HEK293T (cell line): ENCODE results near the gene PDZD2.

Experiments
- BHLHE40 ChIP-seq: fragments of 450-650 bp; IDR thresholded peaks from 2 replicates; pipeline ENCODE4 v1.6.1; 2016; ENCODE audit warnings: mild to moderate bottlenecking, moderate library complexity, borderline replicate concordance
- FOXA1 ChIP-seq: fragments of 450-650 bp; IDR thresholded peaks from 2 replicates; pipeline ENCODE4 v1.6.1; 2016; ENCODE audit warnings: mild to moderate bottlenecking
- L3MBTL2 ChIP-seq: fragments of 450-650 bp; conservative IDR thresholded peaks from 2 replicates; pipeline ENCODE4 v1.6.1; 2016; ENCODE audit warnings: mild to moderate bottlenecking
- SP1 ChIP-seq: fragments of 450-650 bp; IDR thresholded peaks from 2 replicates; pipeline ENCODE4 v1.6.1; 2017

DNA sequence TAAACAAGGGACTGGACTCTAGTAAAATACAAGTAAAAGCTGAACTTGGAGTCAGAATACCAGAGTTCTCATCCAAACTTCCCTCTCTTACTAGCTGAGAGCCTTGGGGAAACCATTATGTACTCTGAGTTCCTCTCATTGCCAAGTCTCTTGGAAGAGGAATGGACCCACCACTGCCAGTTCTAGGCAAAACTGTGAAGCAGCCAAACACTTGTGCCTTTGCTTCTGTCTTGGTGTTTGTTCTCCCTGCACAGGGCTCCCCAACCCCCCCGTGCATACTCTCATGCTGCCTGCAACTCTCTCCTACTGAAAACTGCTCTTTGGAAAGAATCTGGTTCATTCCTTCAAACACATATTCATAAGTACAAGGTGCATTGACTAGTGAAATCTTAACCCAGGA is 102.6 kb downstream of the PDZD2 start:
- TF ChIP-seq BHLHE40 (no peak), L3MBTL2 (no peak), FOXA1 (no peak), SP1 (no peak)
